Urinary bladder (tissue), 4 donors: ENCODE measurements around the gene ADAMTS6. TPM values are rescaled to one million over a fixed set of nuclear protein-coding genes. Genes with fewer than 3 reads are reported as not detected.

Experiments used
- DNase-seq: peaks from one replicate; pipeline ENCODE4 v3.0.0-alpha.2; 2015; ENCODE audit errors: extremely low spot score
- H3K27ac ChIP-seq: one replicate; pipeline ENCODE4 v1.5.1; 2013; ENCODE audit warnings: low read depth, mild to moderate bottlenecking, moderate library complexity
- H3K36me3 ChIP-seq: one replicate; pipeline ENCODE4 v1.6.1; 2013; ENCODE audit warnings: mild to moderate bottlenecking, moderate library complexity; ENCODE audit not compliant: insufficient read depth
- H3K4me1 ChIP-seq: one replicate; pipeline ENCODE4 v1.6.1; 2013; ENCODE audit warnings: mild to moderate bottlenecking, moderate library complexity; ENCODE audit not compliant: insufficient read depth
- H3K4me3 ChIP-seq: one replicate; pipeline ENCODE4 v1.5.1; 2013; ENCODE audit warnings: low read depth, low read length
- WGBS: extraction: QIAGEN DNeasy Blood & Tissue Kit; methylation state at CpG from one replicate; pipeline ENCODE4 v1.1.7; 2013; 5-methylcytosine and 5-hydroxymethylcytosine counted together
- polyA plus RNA-seq: library from polyadenylated mRNA; stranded (reverse); fragments of 200-250 nt; gene quantifications from one replicate; pipeline ENCODE4 v1.2.3, GENCODE V29; 2013
- total RNA-seq: library from RNA; depleted of rRNA; stranded (reverse); fragments of >200 nt; gene quantifications from one replicate; pipeline ENCODE4 v1.2.3, GENCODE V29; 2014
- donor health status: healthy with polysubstance abuse.
- donor health status: healthy.

Gene ADAMTS6
- total and polyA plus RNA-seq, 2 donors: 2.6 to 23.1 TPM

- DNase-seq: no peak
- Histone ChIP-seq H3K4me3 (no peak overlapping the region), H3K27ac (no peak overlapping the region), H3K4me1 (no peaks in the 10 kb centered on the region), H3K36me3 (no peaks in the 10 kb centered on the region)
- 79% methylated on average over 1 of the region's 1 CpG for WGBS
These were observed 209.8 kb downstream of the ADAMTS6 start for GRCh38 chr5:65271906-65272305.

GRCh38 chr5:65268525-65268924 is 213.2 kb downstream of the ADAMTS6 start:
- Histone ChIP-seq H3K4me3 (no peak overlapping the region), H3K36me3 (no peaks in the 10 kb centered on the region), H3K4me1 (no peaks in the 10 kb centered on the region), H3K27ac (no peak overlapping the region)
- peak; percentile 42 for DNase-seq
- WGBS: 45% methylated on average over 8 of the region's 8 CpGs

- 63% methylated on average over 1 of the region's 1 CpG for WGBS
- H3K36me3 ChIP-seq: no peaks in the 10 kb centered on the region
These were observed 217.3 kb downstream of the ADAMTS6 start for GRCh38 chr5:65264420-65264819.

GRCh38 chr5:65263321-65263720 is 218.4 kb downstream of the ADAMTS6 start:
- Histone ChIP-seq H3K4me3 (no peak overlapping the region), H3K36me3 (no peaks in the 10 kb centered on the region), H3K27ac (no peak overlapping the region), H3K4me1 (no peaks in the 10 kb centered on the region)
- WGBS: 73% methylated on average over 3 of the region's 3 CpGs
- no peak for DNase-seq

More at GRCh38 chr5:65264420-65264819, 217.3 kb downstream of the ADAMTS6 start:
- no peak for DNase-seq
- Histone ChIP-seq H3K4me1 (no peaks in the 10 kb centered on the region), H3K4me3 (no peak overlapping the region), H3K27ac (no peak overlapping the region)

- Histone ChIP-seq H3K4me1 (no peaks in the 10 kb centered on the region), H3K4me3 (no peak overlapping the region), H3K27ac (no peak overlapping the region), H3K36me3 (no peaks in the 10 kb centered on the region)
- peak; percentile 37 for DNase-seq
- WGBS: 18% methylated on average over 6 of the region's 6 CpGs
These were observed 219.1 kb downstream of the ADAMTS6 start for GRCh38 chr5:65262649-65263059.

GRCh38 chr5:65262096-65262495 is 219.6 kb downstream of the ADAMTS6 start:
- WGBS: 69% methylated on average over 3 of the region's 3 CpGs

GRCh38 chr5:65261499-65261898 is 220.2 kb downstream of the ADAMTS6 start:
- no peak for DNase-seq
- Histone ChIP-seq H3K27ac (no peak overlapping the region), H3K4me3 (no peak overlapping the region), H3K4me1 (no peaks in the 10 kb centered on the region), H3K36me3 (no peaks in the 10 kb centered on the region)
- 95% methylated on average over 1 of the region's 1 CpG for WGBS

More at GRCh38 chr5:65262096-65262495, 219.6 kb downstream of the ADAMTS6 start:
- DNase-seq: no peak
- Histone ChIP-seq H3K27ac (no peak overlapping the region), H3K4me3 (no peak overlapping the region), H3K36me3 (no peaks in the 10 kb centered on the region), H3K4me1 (no peaks in the 10 kb centered on the region)

- H3K27ac ChIP-seq: no peak overlapping the region
- H3K4me1 ChIP-seq: no peaks in the 10 kb centered on the region
- no peak for DNase-seq
- H3K4me3 ChIP-seq: no peak overlapping the region
- H3K36me3 ChIP-seq: no peaks in the 10 kb centered on the region
- 90% methylated on average over 3 of the region's 3 CpGs for WGBS
These were observed 226.4 kb downstream of the ADAMTS6 start for GRCh38 chr5:65255294-65255693.

GRCh38 chr5:65252977-65253376 is 228.7 kb downstream of the ADAMTS6 start:
- 70% methylated on average over 6 of the region's 6 CpGs for WGBS
- H3K27ac ChIP-seq: no peak overlapping the region
- no peaks in the 10 kb centered on the region for H3K4me1 ChIP-seq
- H3K4me3 ChIP-seq: no peak overlapping the region
- H3K36me3 ChIP-seq: no peaks in the 10 kb centered on the region
- no peak for DNase-seq

- H3K27ac ChIP-seq: no peak overlapping the region
- no peaks in the 10 kb centered on the region for H3K36me3 ChIP-seq
- no peaks in the 10 kb centered on the region for H3K4me1 ChIP-seq
- DNase-seq: no peak
- WGBS: 90% methylated on average over 4 of the region's 4 CpGs
- no peak overlapping the region for H3K4me3 ChIP-seq
These were observed 232.8 kb downstream of the ADAMTS6 start for GRCh38 chr5:65248896-65249295.

GRCh38 chr5:65247594-65247993 is 234.1 kb downstream of the ADAMTS6 start:
- H3K4me1 ChIP-seq: no peaks in the 10 kb centered on the region
- no peak for DNase-seq
- no peaks in the 10 kb centered on the region for H3K36me3 ChIP-seq
- H3K27ac ChIP-seq: no peak overlapping the region
- H3K4me3 ChIP-seq: no peak overlapping the region
- 92% methylated on average over 2 of the region's 2 CpGs for WGBS

GRCh38 chr5:65246741-65247140 is 235.0 kb downstream of the ADAMTS6 start:
- DNase-seq: no peak
- no peak overlapping the region for H3K4me3 ChIP-seq
- no peak overlapping the region for H3K27ac ChIP-seq
- no peaks in the 10 kb centered on the region for H3K4me1 ChIP-seq
- 70% methylated on average over 4 of the region's 4 CpGs for WGBS
- no peaks in the 10 kb centered on the region for H3K36me3 ChIP-seq

- Histone ChIP-seq H3K4me1 (no peaks in the 10 kb centered on the region), H3K4me3 (no peak overlapping the region), H3K36me3 (no peaks in the 10 kb centered on the region), H3K27ac (no peak overlapping the region)
- DNase-seq: no peak
- 88% methylated on average over 4 of the region's 4 CpGs for WGBS
These were observed 237.7 kb downstream of the ADAMTS6 start for GRCh38 chr5:65244031-65244430.

- no peak for DNase-seq
- Histone ChIP-seq H3K27ac (no peak overlapping the region), H3K36me3 (no peaks in the 10 kb centered on the region), H3K4me3 (no peak overlapping the region), H3K4me1 (no peaks in the 10 kb centered on the region)
- WGBS: 71% methylated on average over 2 of the region's 2 CpGs
These were observed 238.6 kb downstream of the ADAMTS6 start for GRCh38 chr5:65243161-65243560.

- Histone ChIP-seq H3K4me3 (no peak overlapping the region), H3K4me1 (no peaks in the 10 kb centered on the region), H3K27ac (no peak overlapping the region), H3K36me3 (no peaks in the 10 kb centered on the region)
- DNase-seq: no peak
- 92% methylated on average over 1 of the region's 1 CpG for WGBS
These were observed 251.9 kb downstream of the ADAMTS6 start for GRCh38 chr5:65229841-65230240.
